ENCODE measurements around the gene TANC1.

Gene TANC1

GRCh38 chr2:159091381-159091780, 122.9 kb downstream of the TANC1 start:
- peak overlapping the region; percentile 99 for H3K27ac ChIP-seq
- TF ChIP-seq CTCF (conservative IDR thresholded peaks at IDR 0.05): no peak

GRCh38 chr2:159091976-159092375, 123.5 kb downstream of the TANC1 start:
- TF ChIP-seq CTCF (conservative IDR thresholded peaks at IDR 0.05): no peak
- H3K27ac ChIP-seq: peak overlapping the region; percentile 99

- H3K27ac ChIP-seq: peak overlapping the region; percentile 99
- TF ChIP-seq CTCF (conservative IDR thresholded peaks at IDR 0.05): no peak
These were observed 125.1 kb downstream of the TANC1 start for GRCh38 chr2:159093497-159093896.

- TF ChIP-seq CTCF (conservative IDR thresholded peaks at IDR 0.05): no peak
- peak overlapping the region; percentile 99 for H3K27ac ChIP-seq
These were observed 125.8 kb downstream of the TANC1 start for GRCh38 chr2:159094173-159094737.

- peak overlapping the region; percentile 99 for H3K27ac ChIP-seq
- TF ChIP-seq CTCF (conservative IDR thresholded peaks at IDR 0.05): no peak
These were observed 127.4 kb downstream of the TANC1 start for GRCh38 chr2:159095813-159096212.

- peak overlapping the region; percentile 99 for H3K27ac ChIP-seq
These were observed 127.9 kb downstream of the TANC1 start for GRCh38 chr2:159096302-159096855.

- H3K27ac ChIP-seq: peak overlapping the region; percentile 99
- TF ChIP-seq CTCF (conservative IDR thresholded peaks at IDR 0.05): no peak
These were observed 128.5 kb downstream of the TANC1 start for GRCh38 chr2:159096901-159097300.

- peak overlapping the region; percentile 99 for H3K27ac ChIP-seq
- no peak for TF ChIP-seq CTCF (conservative IDR thresholded peaks at IDR 0.05)
These were observed 129.9 kb downstream of the TANC1 start for GRCh38 chr2:159098361-159098760.

Data from VCaP (cell line).